Left lobe of liver (tissue), 2 donors: ENCODE measurements around the gene BCAS3. TPM values are rescaled to one million over a fixed set of nuclear protein-coding genes. Genes with fewer than 3 reads are reported as not detected.
A peak's percentile ranks its signal among the peaks of the same experiment; 100 is the strongest.
"Not testable (repeated sequence)": the region's sequence is repeated elsewhere in the genome, so short reads cannot be mapped to it uniquely, and the experiment has no call there.

Source experiments
- ATAC-seq: fragments of 200-7000 bp; cut with Tn5 transposase; one replicate; pipeline ENCODE4 v1.9.1; 2020; ENCODE audit warnings: mild to moderate bottlenecking, moderate library complexity
- DNase-seq: peaks from one replicate; pipeline ENCODE4 v3.0.0-alpha.2; 2020; ENCODE audit warnings: low spot score
- total RNA-seq: library from RNA; stranded (reverse); gene quantifications from one replicate; pipeline ENCODE4 v1.2.1, GENCODE V29; 2021
- donor health status: DM: no; HTN: no; CAD: no; lungs with moderate emphysema.
- donor health status: DM: no; HTN: yes; CAD: no.

BCAS3 gene
- total RNA-seq, 1 donor from 2014 or later, result 20.9 TPM

DNA sequence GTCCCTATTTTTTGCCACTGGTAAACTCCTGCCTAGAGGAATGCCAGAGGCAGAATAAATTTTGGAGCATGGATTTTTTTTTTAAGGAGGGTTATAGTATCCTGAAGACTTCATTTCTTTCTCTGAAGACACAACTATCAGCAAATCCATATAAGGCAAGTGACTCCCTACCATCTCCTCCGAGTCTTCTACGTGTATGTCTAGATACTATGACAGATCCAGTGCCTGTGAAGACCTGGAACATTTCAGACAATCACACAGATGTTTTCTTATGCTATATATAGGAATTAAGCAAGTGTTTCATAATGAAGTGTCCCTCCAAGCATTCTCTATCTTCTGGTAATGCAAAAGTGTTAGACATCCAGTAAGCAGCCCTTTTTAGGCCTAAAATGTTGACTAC lies 466.5 kb downstream of the BCAS3 start:
- DNase-seq, result no peak
- no peak for ATAC-seq

GRCh38 chr17:61144617-61145564 lies 467.2 kb downstream of the BCAS3 start:
- ATAC-seq (no peak), DNase-seq (no peak)

GRCh38 chr17:61146833-61147232 lies 469.2 kb downstream of the BCAS3 start:
- not testable (repeated sequence) for DNase-seq, ATAC-seq

GRCh38 chr17:61149106-61149825 lies 471.6 kb downstream of the BCAS3 start:
- no peak for ATAC-seq
- no peak for DNase-seq

GRCh38 chr17:61149862-61150362 lies 472.3 kb downstream of the BCAS3 start:
- ATAC-seq (no peak), DNase-seq (no peak)

DNA sequence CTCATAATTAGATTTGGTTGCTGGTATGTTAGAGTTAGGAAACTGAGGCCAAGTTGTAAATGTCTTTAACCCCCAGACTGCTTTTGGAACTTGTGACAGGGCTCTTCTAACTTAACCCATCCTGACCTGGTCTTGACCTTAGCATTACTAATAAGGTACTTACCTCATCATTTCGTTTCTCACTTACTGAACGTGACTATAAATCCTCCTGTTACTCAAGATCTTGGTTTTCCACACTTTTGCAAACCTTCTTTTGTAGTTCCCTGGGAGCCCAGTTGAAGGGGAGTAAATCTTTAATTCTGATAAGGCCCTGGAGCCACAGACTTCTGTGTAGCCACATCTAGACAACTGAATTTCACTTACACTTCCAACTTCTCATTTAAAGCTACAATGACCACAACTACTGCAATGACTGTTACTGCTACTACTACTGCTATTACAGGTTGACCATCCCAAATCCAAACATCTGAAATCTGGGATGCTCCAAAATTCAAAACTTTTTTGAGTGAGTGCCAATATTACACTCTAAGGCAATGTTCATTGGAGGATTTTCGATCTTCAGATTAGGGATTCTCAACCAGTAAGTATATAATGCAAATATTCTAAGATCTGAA lies 473.1 kb downstream of the BCAS3 start:
- DNase-seq (no peak), ATAC-seq (no peak)

- ATAC-seq, result no peak
- no peak for DNase-seq
Observed at GRCh38 chr17:61152898-61153297, 475.2 kb downstream of the BCAS3 start.

DNA sequence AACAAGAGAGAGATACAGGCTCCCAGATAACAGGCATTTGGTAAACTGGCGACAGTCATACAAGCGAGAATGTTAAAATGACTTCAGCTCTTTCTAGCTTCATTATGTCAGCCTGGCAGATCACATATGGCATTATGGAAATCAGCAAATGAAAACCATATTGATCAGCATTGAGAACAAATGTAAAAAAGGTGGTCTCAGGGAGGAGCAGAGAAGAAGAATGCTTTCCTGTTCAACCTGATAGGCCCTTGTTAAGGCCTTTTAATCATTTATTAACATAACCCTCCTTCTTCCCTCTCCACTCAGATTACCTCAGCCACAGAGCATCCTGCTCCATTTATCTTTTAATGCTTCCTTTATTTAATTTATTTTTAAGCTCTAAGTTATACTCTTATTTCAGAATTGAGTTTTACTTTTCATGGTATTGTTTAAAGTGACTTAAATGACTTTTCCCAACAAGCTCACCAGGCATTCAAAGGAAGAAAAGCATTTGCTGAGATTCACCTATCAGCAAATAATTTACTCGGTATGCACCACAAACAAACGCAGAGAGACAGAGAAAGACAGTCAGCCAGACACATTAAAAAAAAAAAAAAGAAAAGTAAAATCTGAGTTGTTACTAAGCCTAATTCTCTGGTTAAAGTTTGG lies 478.1 kb downstream of the BCAS3 start:
- no peak for ATAC-seq

DNA sequence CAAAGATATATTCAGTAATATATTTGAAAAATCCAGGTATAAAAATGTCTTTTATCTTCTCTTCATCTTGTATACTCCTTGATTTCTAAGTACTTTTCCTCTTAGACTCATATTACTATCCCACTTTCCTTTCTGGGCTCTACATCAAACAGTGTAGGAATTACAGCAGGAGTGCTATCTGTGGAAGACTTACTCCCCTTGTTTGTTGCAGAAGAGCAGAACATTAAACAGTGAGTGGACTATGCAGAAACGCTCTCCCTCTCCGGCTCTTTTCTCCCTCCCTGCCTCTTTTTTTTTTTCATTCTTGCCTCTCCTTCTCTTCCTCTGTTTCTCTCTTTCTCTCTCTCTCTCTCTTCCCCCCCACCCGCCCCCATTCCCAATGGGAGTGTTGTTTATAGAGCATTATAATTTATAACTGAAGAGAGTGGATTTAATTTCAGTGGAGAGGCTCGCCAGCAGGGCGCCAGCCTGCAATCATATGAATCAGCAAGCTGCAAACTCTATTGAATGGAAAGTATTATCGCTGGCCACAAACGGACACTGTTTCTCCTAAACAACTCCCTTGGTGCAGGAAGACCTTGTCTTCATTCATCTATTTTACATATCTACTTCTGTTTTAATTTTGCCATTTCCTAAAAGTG lies 479.7 kb downstream of the BCAS3 start:
- peak; percentile 26 for ATAC-seq
- no peak for DNase-seq

More for the DNA sequence above, 478.1 kb downstream of the BCAS3 start:
- no peak for DNase-seq

GRCh38 chr17:61158376-61158775 lies 480.7 kb downstream of the BCAS3 start:
- ATAC-seq (no peak), DNase-seq (no peak)

DNA sequence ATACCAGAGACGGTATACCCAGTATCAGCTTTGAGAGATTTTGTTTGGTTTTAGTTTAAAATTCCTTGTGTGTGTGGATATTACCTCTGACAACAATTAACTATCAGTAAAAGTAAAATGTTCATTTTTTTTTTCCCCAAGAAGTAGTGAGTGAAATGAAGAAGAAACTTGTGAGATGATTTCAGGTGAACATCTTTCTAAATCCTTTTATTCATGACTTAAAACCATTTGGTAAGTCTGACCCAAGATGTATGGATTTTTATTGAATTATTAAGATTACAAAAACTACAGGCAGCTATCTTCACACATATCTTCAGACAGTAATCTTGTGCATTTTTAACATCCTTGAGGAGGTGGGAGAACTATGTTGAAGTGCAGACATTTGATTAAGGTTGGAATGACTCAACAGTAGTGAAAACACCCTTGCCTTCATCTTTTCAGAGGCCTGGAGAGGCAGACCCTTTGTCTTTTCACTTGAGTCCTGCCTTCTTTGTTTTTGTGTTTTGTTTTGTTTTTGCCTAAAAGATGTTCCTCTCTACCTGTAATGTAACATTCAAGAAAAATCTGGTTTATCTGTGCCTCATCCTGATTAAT lies 481.7 kb downstream of the BCAS3 start:
- ATAC-seq (no peak), DNase-seq (no peak)

GRCh38 chr17:61160204-61160603 lies 482.6 kb downstream of the BCAS3 start:
- DNase-seq (no peak), ATAC-seq (no peak)

DNA sequence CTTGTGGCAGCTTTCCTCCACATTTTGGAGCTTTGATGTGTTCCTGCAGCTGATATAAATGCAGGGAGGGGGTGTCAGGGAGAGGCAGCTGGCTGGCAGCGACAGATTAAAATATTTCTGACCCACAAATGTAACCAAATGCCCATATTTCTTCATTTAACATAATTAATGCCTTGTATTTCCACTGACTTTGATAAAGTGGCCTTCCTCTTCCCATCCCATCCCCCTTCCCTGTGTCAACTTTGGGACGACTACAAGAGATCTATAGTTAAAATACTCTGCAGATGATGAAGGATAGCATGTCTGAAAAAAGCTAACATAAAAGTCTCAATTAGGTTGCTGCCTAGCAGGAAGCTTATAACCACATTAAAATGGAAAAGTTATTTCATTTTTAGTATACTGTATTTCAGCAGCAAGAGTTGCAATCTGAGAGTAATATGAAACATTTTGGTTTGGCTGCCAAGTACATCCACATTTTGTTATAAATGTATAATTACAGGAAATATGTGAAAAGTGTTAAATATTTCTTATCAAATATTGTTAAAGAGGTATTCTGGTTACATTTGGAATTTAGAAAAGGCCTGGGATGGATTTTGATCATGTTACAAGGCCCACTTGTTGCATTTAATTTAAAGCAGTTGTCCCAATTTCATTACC lies 483.3 kb downstream of the BCAS3 start:
- ATAC-seq, result no peak
- no peak for DNase-seq

DNA sequence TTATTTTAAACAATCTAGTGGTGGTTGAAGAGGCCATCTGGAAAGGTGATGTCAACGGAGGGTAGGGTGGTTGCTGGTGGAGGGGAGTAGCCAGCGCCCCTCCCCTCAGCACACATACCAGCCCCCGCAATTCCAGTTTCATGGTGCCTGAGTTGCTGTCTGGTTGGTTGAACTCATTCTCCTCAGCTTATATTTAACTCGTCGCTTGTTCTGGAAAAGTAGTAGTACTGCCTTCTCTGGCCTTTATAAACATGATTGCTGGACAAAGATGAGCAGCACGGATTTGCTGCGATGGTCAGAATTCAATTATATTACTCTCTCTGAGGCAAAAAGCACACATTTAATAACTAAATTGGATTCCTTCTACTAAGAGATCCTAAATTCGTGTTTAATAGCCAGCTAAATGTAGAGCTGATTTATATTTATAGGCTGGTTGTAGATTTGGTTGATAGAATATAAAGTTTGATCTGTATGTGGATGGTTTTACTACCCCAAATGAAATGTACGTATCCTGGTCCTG lies 484.0 kb downstream of the BCAS3 start:
- DNase-seq, result no peak
- no peak for ATAC-seq

DNA sequence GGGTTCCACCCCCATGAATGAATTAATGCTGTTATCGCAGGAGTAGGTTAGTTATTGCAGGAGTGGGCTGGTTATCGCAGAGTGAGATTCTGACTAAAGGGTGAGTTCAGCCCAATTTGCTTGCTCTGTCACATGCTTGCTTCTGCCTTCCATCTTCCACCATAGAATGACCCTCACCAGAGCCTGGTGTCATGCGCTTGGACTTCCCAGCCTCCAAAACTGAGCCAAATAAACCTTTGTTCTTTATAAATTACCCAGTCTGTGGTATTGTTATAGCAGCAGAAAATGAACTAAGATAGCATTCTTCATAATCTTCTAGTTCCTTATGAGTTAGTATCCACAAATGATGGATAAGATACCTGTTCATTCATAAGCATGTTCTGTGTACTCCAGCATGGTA lies 486.9 kb downstream of the BCAS3 start:
- ATAC-seq (no peak), DNase-seq (no peak)

- DNase-seq (no peak), ATAC-seq (no peak)
Observed at GRCh38 chr17:61167075-61167474, 489.4 kb downstream of the BCAS3 start.

- ATAC-seq (no peak), DNase-seq (no peak)
Observed at GRCh38 chr17:61168506-61168905, 490.9 kb downstream of the BCAS3 start.

DNA sequence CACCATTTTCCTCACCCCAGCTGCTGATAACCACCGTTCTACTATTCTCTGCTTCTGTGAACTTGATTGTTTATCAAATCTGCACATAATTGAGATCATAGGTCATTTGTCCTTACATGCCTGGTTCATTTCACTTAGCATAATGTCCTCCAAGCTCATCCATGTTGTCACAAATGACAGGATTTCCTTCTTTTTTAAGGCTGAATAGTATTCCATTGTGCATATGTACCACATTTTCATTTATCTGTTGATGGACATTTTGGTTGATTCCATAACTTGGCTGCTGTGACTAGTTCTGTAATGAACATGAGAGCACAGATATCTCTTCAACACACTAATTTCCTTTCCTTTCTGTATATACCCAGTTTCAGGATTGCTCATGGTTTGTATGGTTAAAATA lies 496.7 kb downstream of the BCAS3 start:
- ATAC-seq (no peak), DNase-seq (no peak)
